Raji (cell line): ENCODE data around the gene ZNF699.
A peak's percentile ranks its signal among the peaks of the same experiment; 100 is the strongest.

ENCODE experiments used
- POLR2A ChIP-seq: IDR thresholded peaks from 2 replicates; pipeline ENCODE4 v1.6.1; 2011; ENCODE audit warnings: low read depth, low read length, control low read depth; ENCODE audit not compliant: insufficient read depth

ZNF699 gene

DNA sequence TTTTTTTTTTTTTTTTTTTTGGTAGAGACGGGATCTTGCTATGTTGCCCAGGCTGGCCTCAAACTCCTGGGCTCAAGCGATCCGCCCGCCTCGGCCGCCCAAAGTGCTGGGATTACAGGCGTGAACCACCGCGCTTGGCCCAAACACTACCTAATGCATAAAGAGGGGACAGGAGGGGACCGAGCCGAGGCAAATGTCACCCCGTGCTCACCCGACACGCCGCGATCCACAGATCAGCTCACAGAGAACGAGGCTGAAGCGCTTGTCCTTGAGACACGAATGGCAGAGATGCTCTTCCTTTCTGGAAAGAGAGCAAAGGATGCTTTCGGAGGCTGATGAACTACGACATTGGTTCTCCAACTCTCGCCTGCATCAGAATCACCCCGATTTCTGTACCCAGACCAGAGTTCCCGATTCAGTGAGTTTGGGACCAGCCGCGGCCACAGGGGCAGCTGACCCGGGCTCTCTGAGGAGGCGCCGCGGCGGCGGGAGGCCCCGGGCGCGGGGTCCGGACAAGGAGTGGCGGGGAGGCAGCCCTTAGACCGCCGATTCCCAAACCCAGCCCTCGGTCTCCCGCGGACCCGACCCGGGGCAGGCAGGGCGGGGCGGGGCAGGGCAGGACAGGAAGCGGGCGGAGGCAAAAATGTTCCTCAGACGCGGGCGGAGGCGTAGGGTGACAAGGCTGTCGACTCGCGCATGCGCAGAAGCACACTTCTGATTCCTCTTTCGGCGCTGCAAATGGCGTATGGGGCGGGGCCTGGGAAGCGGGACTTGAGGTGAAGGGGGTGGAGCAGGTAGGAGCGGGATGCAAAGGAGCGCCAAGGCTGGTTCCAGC lies at the start of gene ZNF699:
TSS of gene ZNF699 (minus strand) at position 700 of the 835 bp plus-strand sequence. CDS start 4,719 bp downstream, outside the sequence.
- no peak; the same call in 1 of the 2 replicates for TF ChIP-seq POLR2A

DNA sequence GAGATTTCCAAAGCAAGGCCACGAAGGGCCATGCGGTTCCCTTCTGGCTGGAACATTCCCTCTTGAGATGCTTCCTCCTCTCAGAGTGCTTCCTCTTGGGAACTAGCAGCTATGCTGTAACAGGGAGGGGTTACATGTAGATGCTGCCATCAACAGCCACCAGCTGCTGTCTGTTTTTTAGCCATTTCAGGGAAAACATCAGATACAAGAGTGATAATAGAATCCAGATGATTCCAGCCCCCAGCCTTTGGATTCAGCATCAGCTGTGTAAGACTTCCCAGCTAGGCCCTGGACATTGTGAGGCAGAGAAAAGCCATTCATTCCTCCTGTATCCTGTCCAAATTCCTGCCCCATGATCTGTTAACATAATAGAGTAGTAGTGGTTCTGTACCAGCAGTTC lies 45.0 kb upstream of the ZNF699 start:
- no peak for TF ChIP-seq POLR2A

DNA sequence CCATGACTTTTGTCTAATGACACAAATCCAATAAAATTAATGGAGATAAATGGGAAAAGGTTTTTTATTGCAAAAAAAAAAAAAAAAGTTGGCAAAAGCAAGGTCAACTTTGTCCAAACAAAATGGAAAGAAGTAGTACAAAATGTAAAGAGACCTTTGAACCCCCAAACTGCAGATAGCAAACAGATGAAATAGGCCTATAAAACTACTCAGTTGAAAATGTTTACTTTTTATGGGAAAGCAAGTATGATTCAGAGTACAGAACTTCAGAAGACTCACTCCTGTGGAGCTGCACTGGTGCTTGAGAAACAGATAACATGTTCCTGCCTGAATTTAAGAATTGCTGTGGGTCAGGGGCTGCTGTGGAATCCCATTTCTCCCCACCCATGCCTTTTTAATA lies 43.4 kb upstream of the ZNF699 start:
- TF ChIP-seq POLR2A = no peak

- no peak for TF ChIP-seq POLR2A
Observed at GRCh38 chr19:9352505-9352904, 42.9 kb upstream of the ZNF699 start.

DNA sequence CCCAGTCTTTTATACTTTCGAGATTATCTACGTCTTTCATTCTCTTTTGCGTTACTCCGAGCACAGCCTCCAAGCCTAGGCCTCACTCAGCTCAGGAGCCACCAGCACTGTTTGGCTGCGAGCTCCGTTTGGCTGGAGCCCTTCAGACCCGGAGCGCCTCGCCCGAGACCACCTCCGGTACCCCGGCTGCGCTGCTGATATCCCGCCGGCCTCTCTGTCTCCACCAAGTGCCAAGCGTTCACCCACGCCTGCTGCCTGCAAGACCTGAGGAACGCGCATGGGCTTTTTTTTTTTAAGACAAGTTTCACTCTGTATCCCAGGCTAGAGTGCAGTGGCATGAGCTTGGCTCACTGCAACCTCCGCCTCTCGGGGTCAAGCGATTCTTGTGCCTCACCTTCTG lies 39.0 kb upstream of the ZNF699 start:
- no peak for TF ChIP-seq POLR2A

GRCh38 chr19:9348253-9348652 lies 38.6 kb upstream of the ZNF699 start:
- TF ChIP-seq POLR2A = no peak

DNA sequence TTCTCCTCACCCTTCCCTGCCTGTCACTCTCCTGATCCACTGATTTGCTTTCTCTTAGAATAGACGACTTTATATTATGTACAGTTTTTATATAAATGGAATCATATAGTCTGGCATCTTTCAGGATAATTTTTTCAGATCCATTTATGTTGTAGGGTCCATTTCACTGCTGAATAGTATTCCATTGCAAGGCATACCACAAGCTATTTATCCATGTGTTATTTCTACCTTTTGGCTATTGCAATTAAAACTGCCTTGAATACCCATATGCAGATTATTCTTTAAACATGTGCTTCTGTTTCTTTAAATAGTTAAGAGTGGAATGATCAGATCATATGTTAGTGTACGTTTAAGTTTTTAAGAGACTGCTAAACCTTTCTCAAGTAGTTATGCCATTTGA lies 35.4 kb upstream of the ZNF699 start:
- no peak for TF ChIP-seq POLR2A

GRCh38 chr19:9342610-9343304 lies 33.1 kb upstream of the ZNF699 start:
- no peak for TF ChIP-seq POLR2A

DNA sequence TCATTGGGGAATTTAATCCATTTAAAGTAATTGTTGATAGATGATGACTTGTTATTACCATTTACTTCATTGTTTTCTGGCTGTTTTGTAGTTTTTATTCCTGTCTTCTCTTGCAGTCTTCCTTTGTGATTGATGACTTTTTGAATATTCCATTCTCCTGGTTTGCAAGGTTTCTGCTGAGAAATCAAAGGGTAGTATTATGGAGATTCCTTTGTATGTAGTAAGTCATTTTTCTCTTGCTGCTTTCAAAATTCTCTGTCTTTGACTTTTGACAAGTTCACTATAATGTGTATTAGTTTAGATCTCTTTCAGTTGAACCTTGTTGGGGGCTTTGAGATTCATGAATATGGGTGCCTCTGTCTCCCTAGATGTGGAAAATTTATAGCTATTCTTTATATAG lies 20.4 kb upstream of the ZNF699 start:
- TF ChIP-seq POLR2A = no peak

- no peak for TF ChIP-seq POLR2A
Observed at GRCh38 chr19:9324584-9324962, 14.9 kb upstream of the ZNF699 start.

DNA sequence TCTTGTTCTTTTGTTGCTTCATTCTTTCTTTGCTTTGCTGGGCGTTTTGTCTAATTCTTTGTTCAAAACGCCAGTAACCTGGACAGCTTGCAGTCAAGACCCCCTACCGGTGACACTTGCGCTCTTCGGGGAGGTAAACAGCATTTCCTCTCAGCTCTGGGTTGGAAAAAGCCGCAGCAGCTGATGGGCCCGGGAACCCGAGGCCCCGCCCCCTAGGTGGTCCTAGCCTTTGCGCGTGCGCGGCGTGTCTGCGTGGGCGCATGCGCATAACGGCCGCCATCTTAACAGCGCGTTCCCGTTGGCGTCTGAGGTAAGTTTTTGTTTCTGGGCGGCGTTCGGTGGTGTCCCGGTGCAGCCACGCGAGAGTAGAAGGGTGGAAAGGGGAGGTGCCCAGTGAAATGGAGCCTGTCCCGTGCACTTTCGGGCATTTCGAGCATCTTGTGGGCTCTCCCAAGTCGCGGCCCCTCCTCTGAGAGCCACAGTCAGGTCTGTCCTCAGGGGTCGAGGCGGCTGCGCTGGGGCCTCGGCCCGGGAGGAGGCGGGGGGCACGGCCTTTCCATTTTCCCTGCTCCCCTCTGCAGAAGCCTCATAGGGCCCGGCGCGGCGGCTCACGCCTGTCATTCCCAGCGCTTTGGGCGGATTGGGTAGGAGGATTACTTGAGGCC lies 14.4 kb upstream of the ZNF699 start, which contains the start of gene ZNF559:
TSS of gene ZNF559 (plus strand) at position 261 of the 665 bp plus-strand sequence. CDS start 14,371 bp downstream, outside the sequence.
- TF ChIP-seq POLR2A = 0 out of 2 replicates have a peak, but pooled peaks have one; percentile 27

DNA sequence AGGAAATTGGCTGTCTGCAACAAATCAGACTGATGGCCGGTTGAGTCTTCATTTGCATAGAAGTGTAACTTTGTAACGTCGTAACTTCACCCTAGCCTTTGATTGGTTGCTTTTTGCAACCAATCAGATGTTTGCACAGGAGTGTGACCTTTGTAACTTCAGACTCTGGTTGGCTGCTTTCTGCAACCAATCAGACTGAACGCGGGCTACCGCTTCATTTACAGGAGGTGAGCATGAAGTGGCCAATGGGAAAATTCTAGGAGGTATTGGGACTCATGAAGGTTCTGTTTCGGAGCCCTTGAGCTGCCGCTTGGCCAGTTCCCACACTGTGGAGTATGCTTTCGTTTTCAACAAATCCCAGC lies 13.9 kb upstream of the ZNF699 start:
- TF ChIP-seq POLR2A = no peak

DNA sequence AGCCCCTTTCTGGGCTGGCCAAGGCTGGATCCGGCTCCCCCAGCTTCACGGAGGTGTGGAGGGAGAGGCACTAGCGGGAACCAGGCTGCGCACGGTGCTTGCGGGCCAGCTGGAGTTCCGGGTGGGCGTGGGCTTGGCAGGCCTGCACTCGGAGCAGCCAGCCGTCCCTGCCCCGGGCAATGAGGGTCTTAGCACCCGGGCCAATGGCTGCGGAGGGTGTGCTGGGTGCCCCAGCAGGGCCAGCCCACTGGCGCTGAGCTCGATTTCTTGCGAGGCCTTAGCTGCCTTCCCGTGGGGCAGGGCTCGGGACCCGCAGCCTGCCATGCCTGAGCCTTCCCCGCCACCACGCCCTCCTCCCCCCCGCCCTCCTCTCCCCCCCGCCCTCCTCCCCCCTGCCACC lies 11.7 kb upstream of the ZNF699 start:
- TF ChIP-seq POLR2A = no peak

GRCh38 chr19:9313756-9314155 lies 4.1 kb upstream of the ZNF699 start:
- TF ChIP-seq POLR2A = no peak

GRCh38 chr19:9309974-9310446 lies 372 bp upstream of the ZNF699 start:
- TF ChIP-seq POLR2A = peak; percentile 37; the same call in 1 of the 2 replicates
